ENCODE data around the gene B4GALNT4. TPM values are rescaled to one million over a fixed set of nuclear protein-coding genes. Genes with fewer than 3 reads are reported as not detected.
A peak's percentile ranks its signal among the peaks of the same experiment; 100 is the strongest.

The B4GALNT4 gene
- total RNA-seq, 2 experiments from 2014 or later: 4.2 to 6.0 TPM

GRCh38 chr11:356610-357009 is 12.7 kb upstream of the B4GALNT4 start:
- CTCF ChIA-PET: interaction anchor here (1.5 to 2.6 kb wide), 4 partner anchors 17 to 51 kb away, joined by 3 to 21 read pairs (median 6); no protein-coding TSS in a partner anchor

GRCh38 chr11:357582-357981 is 11.7 kb upstream of the B4GALNT4 start:
- DNase-seq (peak in 1 of 14 experiments; percentile 15), ATAC-seq (ENCODE audit: poor library complexity) (no peak)
- Mint-ChIP-seq H3K27me3 (no peaks in the 10 kb centered on the region), H3K9me3 (no peaks in the 10 kb centered on the region), H3K4me3 (no peak overlapping the region), H3K36me3 (ENCODE audit: low read depth) (no peaks in the 10 kb centered on the region), H3K4me1 (ENCODE audit: low read depth) (peaks cover 32% of the 10 kb centered on the region), H3K27ac (no peak overlapping the region)
- no peak for TF ChIP-seq CTCF (IDR thresholded peaks at IDR 0.05)
- ChIA-PET POLR2A (no interaction called here), CTCF (interaction anchor here (2.1 kb wide), 1 partner anchor 107 kb away, joined by 7 read pairs; no protein-coding TSS in a partner anchor)
- Histone ChIP-seq H3K4me3 (ENCODE audit: low read length) (no peak overlapping the region), H3K4me1 (ENCODE audit: insufficient read depth, low read length) (peaks cover 25% of the 10 kb centered on the region), H3K9me3 (ENCODE audit: control insufficient read depth in 1 of 2, insufficient read depth in 1 of 2, low read length in 2 of 2) (peaks cover 0 to 20% of the 10 kb centered on the region in 2 experiments), H3K27me3 (ENCODE audit: control insufficient read depth in 1 of 2, insufficient read depth in 2 of 2, low read length in 2 of 2) (no peaks in the 10 kb centered on the region), H3K27ac (ENCODE audit: low read depth in 1 of 2, low read length in 2 of 2) (no peak overlapping the region), H3K36me3 (ENCODE audit: insufficient read depth, low read length) (no peaks in the 10 kb centered on the region)
- intact Hi-C loops (cut with DNase I, micrococcal nuclease): loop anchor here (2.0 to 10.0 kb wide), 5 partner anchors 50 to 1407 kb away; partner anchors contain the start of genes BET1L (in 1 of the 2), CTSD (in 1 of the 2), IFITM2 (in 1 of the 2) and PTDSS2 (in 1 of the 2)

More at GRCh38 chr11:356610-357009, 12.7 kb upstream of the B4GALNT4 start:
- no peaks in the 10 kb centered on the region for H3K36me3 ChIP-seq (ENCODE audit: insufficient read depth, low read length)
- no peaks in the 10 kb centered on the region for H3K9me3 Mint-ChIP-seq
- no peak overlapping the region for H3K27ac ChIP-seq (ENCODE audit: low read depth in 1 of 2, low read length in 2 of 2)
- H3K9me3 ChIP-seq (ENCODE audit: control insufficient read depth in 1 of 2, insufficient read depth in 1 of 2, low read length in 2 of 2): peaks cover 0 to 17% of the 10 kb centered on the region in 2 experiments
- H3K4me3 ChIP-seq (ENCODE audit: low read length): no peak overlapping the region
- POLR2A ChIA-PET: interaction anchor here (1.0 to 3.2 kb wide), 9 partner anchors 27 to 150 kb away, joined by 3 to 56 read pairs (median 15); partner anchors contain the start of genes BET1L, IFITM1, PGGHG and RIC8A
- peak in 2 of 14 experiments; percentile 2 to 13 for DNase-seq
- intact Hi-C loops (cut with DNase I, micrococcal nuclease): loop anchor here (2.0 to 10.0 kb wide), 5 partner anchors 49 to 1408 kb away; partner anchors contain the start of genes BET1L (in 1 of the 2), CTSD (in 1 of the 2), IFITM2 (in 1 of the 2) and PTDSS2 (in 1 of the 2)
- H3K27me3 ChIP-seq (ENCODE audit: control insufficient read depth in 1 of 2, insufficient read depth in 2 of 2, low read length in 2 of 2): no peaks in the 10 kb centered on the region
- H3K4me1 Mint-ChIP-seq (ENCODE audit: low read depth): peaks cover 37% of the 10 kb centered on the region
- no peaks in the 10 kb centered on the region for H3K27me3 Mint-ChIP-seq
- H3K27ac Mint-ChIP-seq: no peak overlapping the region
- no peak for ATAC-seq (ENCODE audit: poor library complexity)
- H3K36me3 Mint-ChIP-seq (ENCODE audit: low read depth): no peaks in the 10 kb centered on the region
- TF ChIP-seq CTCF (IDR thresholded peaks at IDR 0.05): no peak
- H3K4me3 Mint-ChIP-seq: no peak overlapping the region
- H3K4me1 ChIP-seq (ENCODE audit: insufficient read depth, low read length): peaks cover 25% of the 10 kb centered on the region

- ChIA-PET CTCF (interaction anchor here (1.4 to 2.1 kb wide), 2 partner anchors 54 to 107 kb away, joined by 4 to 7 read pairs; no protein-coding TSS in a partner anchor), POLR2A (no interaction called here)
- Mint-ChIP-seq H3K9me3 (no peaks in the 10 kb centered on the region), H3K36me3 (ENCODE audit: low read depth) (no peaks in the 10 kb centered on the region), H3K27ac (no peak overlapping the region), H3K27me3 (no peaks in the 10 kb centered on the region), H3K4me3 (no peak overlapping the region), H3K4me1 (ENCODE audit: low read depth) (peaks cover 25% of the 10 kb centered on the region)
- Histone ChIP-seq H3K4me3 (ENCODE audit: low read length) (no peak overlapping the region), H3K36me3 (ENCODE audit: insufficient read depth, low read length) (no peaks in the 10 kb centered on the region), H3K9me3 (ENCODE audit: control insufficient read depth in 1 of 2, insufficient read depth in 1 of 2, low read length in 2 of 2) (peaks cover 0 to 20% of the 10 kb centered on the region in 2 experiments), H3K27me3 (ENCODE audit: control insufficient read depth in 1 of 2, insufficient read depth in 2 of 2, low read length in 2 of 2) (no peaks in the 10 kb centered on the region), H3K27ac (ENCODE audit: low read depth in 1 of 2, low read length in 2 of 2) (no peak overlapping the region), H3K4me1 (ENCODE audit: insufficient read depth, low read length) (peaks cover 25% of the 10 kb centered on the region)
- DNase-seq (peak in 1 of 14 experiments; percentile 21), ATAC-seq (ENCODE audit: poor library complexity) (no peak)
- TF ChIP-seq CTCF (IDR thresholded peaks at IDR 0.05): no peak
- intact Hi-C loops (cut with DNase I, micrococcal nuclease): loop anchor here (5.0 to 10.0 kb wide), 4 partner anchors 51 to 1407 kb away; partner anchors contain the start of genes BET1L (in 1 of the 2), CTSD (in 1 of the 2), IFITM2 (in 1 of the 2) and RIC8A (in 1 of the 2)
These were observed 11.0 kb upstream of the B4GALNT4 start for GRCh38 chr11:358129-358800.

Measured in CD4-positive, alpha-beta T cell (primary cell).